Endothelial cell of umbilical vein (primary cell): Measurements from ENCODE around the gene MCU. TPM values are rescaled to one million over a fixed set of nuclear protein-coding genes. Genes with fewer than 3 reads are reported as not detected.

ENCODE experiments used
- BruUV-seq: library from RNA; stranded (reverse); fragments of 400-500 nt; replicated peaks from 2 replicates; lab custom pipeline; 2021; lab: Mats Ljungman, UMichigan
- CTCF ChIA-PET: fragments of 300-600, 350-600 bp; sonication (Branson Sonifier 250); formaldehyde crosslinking; loops from one replicate; lab custom pipeline; 2021; ENCODE audit warnings: antibody characterized with exemption, inconsistent platforms; lab: Charles Lee
- POLR2A ChIA-PET: fragments of 300-600, 350-600 bp; sonication (Branson Sonifier 250); formaldehyde crosslinking; loops from one replicate; lab custom pipeline; 2021; ENCODE audit warnings: antibody characterized with exemption, inconsistent platforms; lab: Charles Lee
- DNase-seq: peaks from one replicate; pipeline ENCODE4 v3.0.0-alpha.2; 2011; ENCODE audit warnings: low read depth, low spot score
- FAIRE-seq: peaks from 2 replicates; lab custom pipeline; 2011; peaks lifted over from hg19 to GRCh38; lab: Jason Lieb, UNC
- H2AFZ ChIP-seq: 2 replicates; pipeline ENCODE4 v1.6.0; 2012; ENCODE audit warnings: low read depth, low read length, control low read depth, inconsistent platforms
- H3K27ac ChIP-seq: 2 replicates; pipeline ENCODE4 v1.5.1; 2011; ENCODE audit warnings: low read depth, mild to moderate bottlenecking, control low read depth, low read length, moderate library complexity; ENCODE audit not compliant: insufficient read depth
- H3K27me3 ChIP-seq, 2 experiments: 2 replicates each; pipeline versions ENCODE4 v1.6.0 to v1.6.1; 2011; ENCODE audit warnings: low read length in 2 of 2, mixed read lengths in 1 of 2; ENCODE audit not compliant: control insufficient read depth in 2 of 2, insufficient read depth in 2 of 2
- H3K36me3 ChIP-seq, 2 experiments: 2 replicates in 1 of 2; 3 replicates in 1 of 2; pipeline ENCODE4 v1.5.1; 2011; ENCODE audit warnings: low read length in 2 of 2, mild to moderate bottlenecking in 1 of 2, moderate library complexity in 1 of 2; ENCODE audit not compliant: control insufficient read depth in 2 of 2, insufficient read depth in 2 of 2; ENCODE audit errors: extremely low read depth in 1 of 2
- H3K4me1 ChIP-seq: 3 replicates; pipeline ENCODE4 v1.5.1; 2011; ENCODE audit warnings: mild to moderate bottlenecking, low read length; ENCODE audit not compliant: control insufficient read depth, insufficient read depth; ENCODE audit errors: extremely low read depth
- H3K4me2 ChIP-seq: 2 replicates; pipeline ENCODE4 v1.6.1; 2011; ENCODE audit warnings: low read length, control low read depth, mixed read lengths; ENCODE audit not compliant: insufficient read depth
- H3K4me3 ChIP-seq, 3 experiments: fragments of 200-600 bp in 1 of 3; sonication (generic), shearing (Covaris generic) in 1 of 3; replicated peaks in 1 of 3; 2 replicates each; pipeline ENCODE4 v1.5.1; 2011 to 2016; ENCODE audit warnings: control low read depth in 3 of 3, low read length in 3 of 3, mild to moderate bottlenecking in 2 of 3, inconsistent platforms in 1 of 3, low read depth in 1 of 3, moderate library complexity in 1 of 3; ENCODE audit not compliant: insufficient read depth in 1 of 3
- H3K79me2 ChIP-seq: 2 replicates; pipeline ENCODE4 v1.6.0; 2012; ENCODE audit warnings: low read length, inconsistent platforms; ENCODE audit not compliant: control insufficient read depth, insufficient read depth
- H3K9ac ChIP-seq: replicated peaks from 2 replicates; pipeline ENCODE3; 2011; ENCODE audit warnings: low read length, control low read depth; ENCODE audit not compliant: insufficient read depth; ENCODE audit errors: extremely low read depth
- H3K9me1 ChIP-seq: replicated peaks from 3 replicates; pipeline ENCODE4 v1.6.0; 2011; ENCODE audit warnings: mild to moderate bottlenecking, low read length; ENCODE audit not compliant: control insufficient read depth, insufficient read depth; ENCODE audit errors: extremely low read depth
- H3K9me3 ChIP-seq: replicated peaks from 2 replicates; pipeline ENCODE4 v1.5.1; 2012; ENCODE audit warnings: low read length, inconsistent platforms; ENCODE audit not compliant: control insufficient read depth, insufficient read depth
- H4K20me1 ChIP-seq: replicated peaks from 2 replicates; pipeline ENCODE3; 2011; ENCODE audit warnings: mild to moderate bottlenecking, low read length; ENCODE audit not compliant: control insufficient read depth, insufficient read depth; ENCODE audit errors: extremely low read depth
- CTCF ChIP-seq, 2 donors: IDR thresholded peaks; 1 replicate in 1 of 2; 2 replicates in 1 of 2; pipeline ENCODE4 v1.5.1; 2011; ENCODE audit warnings: low read length in 2 of 2, mild to moderate bottlenecking in 2 of 2, moderate library complexity in 2 of 2, control low read depth in 1 of 2, inconsistent platforms in 1 of 2, low read depth in 1 of 2; ENCODE audit not compliant: insufficient read depth in 1 of 2; ENCODE audit errors: extremely low read depth in 1 of 2
- EZH2 ChIP-seq: IDR thresholded peaks from 2 replicates; pipeline ENCODE4 v1.6.1; 2012; ENCODE audit warnings: borderline replicate concordance, low read depth, mild to moderate bottlenecking, moderate library complexity, low read length, inconsistent platforms; ENCODE audit not compliant: severe bottlenecking
- FOS ChIP-seq: IDR thresholded peaks from 2 replicates; pipeline ENCODE4 v1.6.1; 2011; ENCODE audit warnings: mild to moderate bottlenecking, low read length, moderate library complexity, borderline replicate concordance; ENCODE audit not compliant: insufficient read depth
- GATA2 ChIP-seq: IDR thresholded peaks from 2 replicates; pipeline ENCODE4 v1.7.0; 2011; ENCODE audit warnings: low read depth, mild to moderate bottlenecking, moderate library complexity, mixed read lengths, low read length; ENCODE audit not compliant: insufficient read length, insufficient read depth
- JUN ChIP-seq: IDR thresholded peaks from 2 replicates; pipeline ENCODE4 v1.6.1; 2011; ENCODE audit warnings: borderline replicate concordance, low read depth; ENCODE audit not compliant: insufficient read length, insufficient read depth
- MAX ChIP-seq: IDR thresholded peaks from 2 replicates; pipeline ENCODE4 v1.6.1; 2011; ENCODE audit not compliant: insufficient read depth, insufficient read length
- MYC ChIP-seq: IDR thresholded peaks from one replicate; pipeline ENCODE4 v1.6.1; 2011; ENCODE audit warnings: mild to moderate bottlenecking, low read depth, low read length
- POLR2A ChIP-seq: IDR thresholded peaks from 2 replicates; pipeline ENCODE4 v1.6.1; 2012; ENCODE audit warnings: low read depth, mild to moderate bottlenecking, control low read depth, low read length
- POLR2AphosphoS5 ChIP-seq: IDR thresholded peaks from 2 replicates; pipeline ENCODE4 v1.6.1; 2012; ENCODE audit warnings: low read depth, mild to moderate bottlenecking, control low read depth, low read length, moderate library complexity; ENCODE audit not compliant: insufficient read depth
- dilution Hi-C: fragments of 300-500 bp; cut with MboI; formaldehyde crosslinking; loops from one replicate; pipeline ENCODE4 v1.15.0; 2019; ENCODE audit warnings: low sequenced_read_pairs; ENCODE audit not compliant: extremely low pct_ligation_motif_present
- intact Hi-C: fragments of 100-400 bp; cut with micrococcal nuclease; formaldehyde crosslinking; loops from one replicate; pipeline ENCODE4 v1.10.0; 2022
- polyA plus RNA-seq, 4 experiments: library from polyadenylated mRNA; depleted of rRNA in 3 of 4; stranded (reverse) in 3 of 4; unstranded in 1 of 4; fragments of >200 nt; gene quantifications; 2 replicates each; pipeline versions ENCODE4 v1.2.1 to v1.2.3, GENCODE V29; 2011 to 2012; ENCODE audit warnings: missing spikeins in 1 of 4
- total RNA-seq: library from RNA; stranded (reverse); gene quantifications from 2 replicates; pipeline ENCODE4 v1.2.3, GENCODE V29; 2021

MCU gene
- total and polyA plus RNA-seq, 2 donors (not counting 3 experiments of a cell fraction or from before 2014, with no cell fraction given): 25.2 to 37.2 TPM

- POLR2A ChIA-PET: no interaction called here
- dilution Hi-C loops: no loop called here
Measured at GRCh38 chr10:72679838-72680241, 12.1 kb upstream of the MCU start.

More at GRCh38 chr10:72679838-72680241, 12.1 kb upstream of the MCU start:
- BruUV-seq: no TSS peak
- no peak overlapping the region for H3K4me3 ChIP-seq
- H3K27ac ChIP-seq: no peak overlapping the region
- no peak overlapping the region for H2AFZ ChIP-seq
- TF ChIP-seq POLR2A (no peak), MYC (no peak), GATA2 (no peak), POLR2AphosphoS5 (no peak), EZH2 (no peak), MAX (no peak), CTCF (IDR thresholded peaks at IDR 0.05; ENCODE audit: extremely low read depth in 1 of 2, insufficient read depth in 1 of 2, low read depth in 1 of 2, low read length in 2 of 2) (no peak), FOS (no peak), JUN (no peak)
- no peak for DNase-seq
- no peaks in the 10 kb centered on the region for H3K27me3 ChIP-seq
- no peaks in the 10 kb centered on the region for H3K9me1 ChIP-seq
- H3K36me3 ChIP-seq: no peaks in the 10 kb centered on the region
- intact Hi-C loops: no loop called here
- FAIRE-seq: no peak
- no peaks in the 10 kb centered on the region for H4K20me1 ChIP-seq
- H3K4me1 ChIP-seq: peaks cover 2% of the 10 kb centered on the region
- H3K9ac ChIP-seq: no peak overlapping the region
- no peaks in the 10 kb centered on the region for H3K79me2 ChIP-seq
- CTCF ChIA-PET: interaction anchor here (1.1 to 1.9 kb wide), 4 partner anchors 8 to 153 kb away, joined by 4 to 6 read pairs (median 4); no protein-coding TSS in a partner anchor
- H3K4me2 ChIP-seq: no peak overlapping the region
- H3K9me3 ChIP-seq: no peaks in the 10 kb centered on the region
